Kidney (tissue), 14 donors: ENCODE measurements around the gene ENPP4. TPM values are rescaled to one million over a fixed set of nuclear protein-coding genes. Genes with fewer than 3 reads are reported as not detected.
A peak's percentile ranks its signal among the peaks of the same experiment; 100 is the strongest.

Source experiments
- DNase-seq, 5 donors: peaks; one replicate each; pipeline ENCODE4 v3.0.0-alpha.2; 2013 to 2020
- FAIRE-seq: peaks from 2 replicates; lab custom pipeline; 2012; peaks lifted over from hg19 to GRCh38; lab: Jason Lieb, UNC
- H3K27ac ChIP-seq, 2 donors: one replicate each; pipeline ENCODE4 v1.7.0; 2013; ENCODE audit warnings: low read depth in 2 of 2, low read length in 2 of 2, inconsistent platforms in 1 of 2
- H3K27me3 ChIP-seq: one replicate; pipeline ENCODE4 v1.7.1; 2013; ENCODE audit warnings: low read length, inconsistent platforms; ENCODE audit not compliant: control insufficient read depth, insufficient read depth
- H3K36me3 ChIP-seq, 3 donors: one replicate each; pipeline versions ENCODE4 v1.7.0 to v1.7.1; 2013; ENCODE audit warnings: low read length in 3 of 3, control low read depth in 1 of 3, inconsistent platforms in 1 of 3; ENCODE audit not compliant: insufficient read depth in 3 of 3, control insufficient read depth in 2 of 3
- H3K4me1 ChIP-seq, 3 donors: one replicate each; pipeline versions ENCODE4 v1.7.0 to v1.7.1; 2013; ENCODE audit warnings: low read length in 3 of 3, inconsistent platforms in 1 of 3, low read depth in 1 of 3; ENCODE audit not compliant: control insufficient read depth in 2 of 3, insufficient read depth in 2 of 3
- H3K4me3 ChIP-seq, 3 donors: one replicate each; pipeline versions ENCODE4 v1.7.0 to v1.8.1; 2013; ENCODE audit warnings: low read length in 3 of 3, control low read depth in 1 of 3, inconsistent platforms in 1 of 3
- H3K9ac ChIP-seq, 3 donors: one replicate each; pipeline versions ENCODE4 v1.7.0 to v1.7.1; 2013; ENCODE audit warnings: low read length in 3 of 3, control low read depth in 1 of 3, inconsistent platforms in 1 of 3
- H3K9me3 ChIP-seq, 3 donors: one replicate each; pipeline versions ENCODE4 v1.7.0 to v1.7.1; 2013; ENCODE audit warnings: low read length in 3 of 3, control low read depth in 1 of 3, inconsistent platforms in 1 of 3; ENCODE audit not compliant: control insufficient read depth in 2 of 3, insufficient read depth in 1 of 3
- intact Hi-C: fragments of 100-400 bp; cut with DNase I; formaldehyde crosslinking; loops from one replicate; pipeline ENCODE4 v1.11.1; 2022
- polyA plus RNA-seq: library from polyadenylated mRNA; stranded (reverse); fragments of 350-450 nt; fragmentation: Illumina TruSeq; extraction: RNeasy Lipid Tissue Mini Kit (QIAGEN cat#74804); gene quantifications from one replicate; pipeline ENCODE4 v1.2.3, GENCODE V29; 2014; ENCODE audit warnings: low read depth, low replicate concordance; ENCODE audit not compliant: insufficient read depth
- total RNA-seq: library from RNA; stranded (reverse); fragmentation: NEBNext Ultra II Directional; extraction: Animal tissue kit (Norgen Biotek cat#: 25700); gene quantifications from one replicate; pipeline ENCODE4 v1.2.1, GENCODE V29; 2021
- TF ChIP-seq, protein P1 (sequence below): IDR thresholded peaks from 3 replicates; pipeline ENCODE4 v1.5.1; 2012; ENCODE audit warnings: mild to moderate bottlenecking, moderate library complexity, borderline replicate concordance; ENCODE audit not compliant: insufficient read depth; ENCODE audit errors: extremely low read depth
- donor health status: control.
- donor health status: control.
- donor health status: control.
- donor health status: control.
- donor health status: control.
- donor health status: DM: yes; HTN: yes; CAD: no.
- donor health status: Normal renal cell carcinoma (clear cell type).

The ENPP4 gene
- total and polyA plus RNA-seq, 2 donors from 2014 or later: 11.5 to 28.8 TPM

DNA sequence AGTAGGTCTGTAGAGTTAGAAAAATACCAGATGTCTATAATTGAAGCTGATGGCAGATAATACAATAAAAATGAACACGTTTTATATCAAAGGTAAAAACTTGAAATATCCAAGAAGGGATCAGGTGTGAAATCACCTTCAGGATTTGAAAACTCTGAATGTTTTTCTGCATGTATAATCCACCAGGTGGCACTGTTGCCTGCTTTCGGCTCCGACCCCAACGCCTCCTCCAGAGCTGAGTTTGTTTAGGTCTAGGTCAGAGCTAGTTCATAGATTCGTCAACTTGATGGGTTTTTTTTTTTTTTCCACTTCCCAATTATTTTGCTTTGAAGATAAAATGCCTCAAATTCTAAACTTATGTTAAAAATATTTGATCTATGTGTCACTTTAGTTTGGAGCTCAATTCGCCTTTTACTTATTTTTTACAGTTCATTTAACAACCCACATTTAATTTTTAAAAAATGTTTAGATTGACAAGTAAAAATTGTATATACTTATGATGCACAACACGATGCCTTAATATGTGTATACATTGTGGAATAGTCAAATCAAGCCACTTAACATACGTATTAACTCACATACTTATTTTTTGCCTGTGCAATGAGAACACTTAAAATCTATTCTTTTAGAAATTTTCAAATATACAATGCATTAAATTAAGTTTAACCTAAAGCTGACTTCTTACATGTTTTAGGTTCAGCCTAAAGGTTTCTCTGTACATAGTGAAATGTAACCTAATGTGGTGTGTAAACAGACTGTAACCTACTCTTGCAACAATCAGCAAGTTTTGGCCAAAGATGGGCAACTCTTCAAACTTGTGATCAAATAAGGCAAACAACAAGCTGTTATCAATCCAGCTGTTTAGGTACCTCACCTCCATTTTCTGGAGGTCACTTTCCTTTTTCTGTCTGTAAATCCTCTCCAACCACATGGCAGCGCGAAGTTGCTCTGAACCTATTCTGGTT lies 39.4 kb upstream of the ENPP4 start:
- H3K9ac ChIP-seq: no peak overlapping the region
- no peaks in the 10 kb centered on the region for H3K27me3 ChIP-seq
- H3K36me3 ChIP-seq: no peaks in the 10 kb centered on the region
- TF ChIP-seq, protein P1, sequence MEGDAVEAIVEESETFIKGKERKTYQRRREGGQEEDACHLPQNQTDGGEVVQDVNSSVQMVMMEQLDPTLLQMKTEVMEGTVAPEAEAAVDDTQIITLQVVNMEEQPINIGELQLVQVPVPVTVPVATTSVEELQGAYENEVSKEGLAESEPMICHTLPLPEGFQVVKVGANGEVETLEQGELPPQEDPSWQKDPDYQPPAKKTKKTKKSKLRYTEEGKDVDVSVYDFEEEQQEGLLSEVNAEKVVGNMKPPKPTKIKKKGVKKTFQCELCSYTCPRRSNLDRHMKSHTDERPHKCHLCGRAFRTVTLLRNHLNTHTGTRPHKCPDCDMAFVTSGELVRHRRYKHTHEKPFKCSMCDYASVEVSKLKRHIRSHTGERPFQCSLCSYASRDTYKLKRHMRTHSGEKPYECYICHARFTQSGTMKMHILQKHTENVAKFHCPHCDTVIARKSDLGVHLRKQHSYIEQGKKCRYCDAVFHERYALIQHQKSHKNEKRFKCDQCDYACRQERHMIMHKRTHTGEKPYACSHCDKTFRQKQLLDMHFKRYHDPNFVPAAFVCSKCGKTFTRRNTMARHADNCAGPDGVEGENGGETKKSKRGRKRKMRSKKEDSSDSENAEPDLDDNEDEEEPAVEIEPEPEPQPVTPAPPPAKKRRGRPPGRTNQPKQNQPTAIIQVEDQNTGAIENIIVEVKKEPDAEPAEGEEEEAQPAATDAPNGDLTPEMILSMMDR: peak; percentile 87
- DNase-seq (peak; percentile 56 to 82 (median 73)), FAIRE-seq (peak; percentile 97)
- intact Hi-C loops: loop anchor here (10.0 kb wide), 1 partner anchor 314 kb away; no protein-coding TSS in a partner anchor
- H3K4me1 ChIP-seq: no peaks in the 10 kb centered on the region
- no peak overlapping the region for H3K4me3 ChIP-seq
- no peak overlapping the region for H3K27ac ChIP-seq
- no peaks in the 10 kb centered on the region for H3K9me3 ChIP-seq

DNA sequence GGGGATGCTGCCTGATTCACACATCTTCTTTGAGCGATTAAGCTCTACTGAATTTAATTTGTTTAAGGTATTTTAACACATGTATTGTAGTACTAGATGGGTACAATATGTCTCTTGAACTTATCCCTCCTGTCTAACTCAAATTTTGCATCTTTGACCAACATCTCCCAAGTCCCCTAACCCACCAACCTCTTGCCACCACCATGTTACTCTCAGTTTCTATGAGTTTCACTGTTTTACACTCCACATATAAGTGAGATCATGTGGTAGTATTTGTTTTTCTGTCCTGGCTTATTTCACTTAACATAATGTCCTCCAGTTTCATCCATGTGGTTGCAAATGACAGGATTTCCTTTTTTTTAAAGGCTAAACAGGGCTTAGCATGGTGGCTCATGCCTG lies 38.7 kb upstream of the ENPP4 start:
- H3K4me3 ChIP-seq: no peak overlapping the region
- H3K27me3 ChIP-seq: no peaks in the 10 kb centered on the region
- no peak overlapping the region for H3K27ac ChIP-seq
- H3K9ac ChIP-seq: no peak overlapping the region
- intact Hi-C loops: loop anchor here (10.0 kb wide), 1 partner anchor 314 kb away; no protein-coding TSS in a partner anchor
- H3K36me3 ChIP-seq: no peaks in the 10 kb centered on the region
- no peaks in the 10 kb centered on the region for H3K4me1 ChIP-seq
- TF ChIP-seq, protein P1: no peak
- no peaks in the 10 kb centered on the region for H3K9me3 ChIP-seq
- FAIRE-seq (no peak), DNase-seq (no peak)

DNA sequence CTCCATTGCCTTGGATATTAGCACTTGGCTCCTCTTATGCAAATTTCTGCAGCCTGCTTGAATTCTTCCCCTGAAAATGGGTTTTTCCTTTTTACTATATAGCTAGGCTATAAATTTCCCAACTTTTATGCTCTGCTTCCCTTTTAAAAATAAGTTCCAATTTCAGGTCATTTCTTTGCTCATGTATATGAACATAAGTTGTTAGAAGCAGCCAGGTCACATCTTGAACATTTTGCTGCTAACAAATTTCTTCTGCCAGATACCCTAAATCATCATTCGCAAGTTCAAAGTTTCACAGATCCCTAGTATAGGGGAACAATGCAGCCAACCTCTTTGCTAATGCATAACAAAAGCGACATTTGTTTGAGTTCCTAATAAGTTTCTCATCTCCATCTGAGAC lies 34.5 kb upstream of the ENPP4 start:
- no peak for FAIRE-seq
- intact Hi-C loops: loop anchor here (10.0 kb wide), 1 partner anchor 310 kb away; no protein-coding TSS in a partner anchor
- H3K27ac ChIP-seq: no peak overlapping the region
- H3K9ac ChIP-seq: no peak overlapping the region
- no peak for DNase-seq
- H3K9me3 ChIP-seq: no peaks in the 10 kb centered on the region
- H3K4me1 ChIP-seq: no peaks in the 10 kb centered on the region
- no peaks in the 10 kb centered on the region for H3K27me3 ChIP-seq
- H3K4me3 ChIP-seq: no peak overlapping the region
- H3K36me3 ChIP-seq: no peaks in the 10 kb centered on the region
- TF ChIP-seq, protein P1: no peak
